T-helper 1 cell treated with Interleukin-12 subunit alpha and Interleukin-12 subunit beta and Interleukin-4 antibody, amounts not matched to agents 30 μg/mL and 1 μg/mL, for 36 hours (primary cell): Measurements from ENCODE around the gene ECSIT.
"Not testable (repeated sequence)": the region's sequence is repeated elsewhere in the genome, so short reads cannot be mapped to it uniquely, and the experiment has no call there.

Experiments used
- H3K27ac Mint-ChIP-seq: one replicate; pipeline ENCODE4 v1.8.0; 2021; ENCODE audit warnings: mild to moderate bottlenecking, mixed read lengths
- H3K27me3 Mint-ChIP-seq: one replicate; pipeline ENCODE4 v1.8.0; 2021; ENCODE audit warnings: low read depth, mixed read lengths
- H3K36me3 Mint-ChIP-seq: one replicate; pipeline ENCODE4 v1.8.0; 2021; ENCODE audit warnings: low read depth, mixed read lengths
- H3K4me1 Mint-ChIP-seq: one replicate; pipeline ENCODE4 v1.8.0; 2021; ENCODE audit warnings: low read depth, mixed read lengths
- H3K4me3 Mint-ChIP-seq: one replicate; pipeline ENCODE4 v1.8.0; 2021; ENCODE audit warnings: mild to moderate bottlenecking, moderate library complexity, mixed read lengths
- H3K9me3 Mint-ChIP-seq: one replicate; pipeline ENCODE4 v1.8.0; 2021; ENCODE audit warnings: mixed read lengths

Gene ECSIT

DNA sequence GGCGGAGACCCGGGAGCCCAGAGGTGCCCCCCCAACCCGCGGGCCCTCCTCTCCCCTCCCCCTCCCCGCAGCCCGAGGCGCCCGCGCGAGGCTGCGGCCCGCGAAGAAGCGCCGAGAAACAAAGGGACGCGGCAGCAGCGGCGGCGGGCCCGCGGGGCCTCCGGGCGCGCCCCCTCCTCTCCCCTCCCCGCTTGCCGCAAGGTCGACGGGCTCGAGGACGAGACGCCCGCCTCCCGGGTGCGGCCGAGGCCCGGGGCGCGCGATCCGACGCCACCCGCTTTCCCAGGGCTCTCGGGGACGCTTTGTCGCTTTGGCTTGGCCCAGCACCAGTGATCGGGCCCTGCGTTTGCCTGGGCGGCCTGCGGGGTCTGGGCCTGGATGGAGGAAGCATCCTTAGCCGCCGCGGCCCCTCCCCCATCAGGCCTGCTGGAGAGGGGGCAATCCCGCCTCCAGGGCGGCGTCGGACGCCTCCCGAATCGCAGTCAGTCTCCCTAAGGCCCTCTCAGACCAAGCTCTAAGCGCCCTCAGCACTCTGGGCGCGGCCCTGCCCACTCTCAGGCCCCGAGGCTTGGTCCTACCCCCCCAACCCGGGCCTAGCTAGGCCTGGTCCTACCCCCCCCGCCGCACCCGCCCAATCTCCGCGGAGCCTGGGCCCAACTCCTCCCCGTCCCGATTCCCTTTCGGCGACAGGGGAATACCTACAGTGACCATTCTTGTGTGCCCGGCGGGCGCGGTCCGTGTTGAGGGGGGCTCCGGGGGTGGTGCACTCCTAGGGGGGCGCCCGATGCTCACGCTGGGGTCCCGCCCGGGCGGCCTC, 48.8 kb downstream of the ECSIT start:
- H3K4me3 Mint-ChIP-seq = no peak overlapping the region
- peaks cover 19% of the 10 kb centered on the region for H3K4me1 Mint-ChIP-seq
- peaks cover 1% of the 10 kb centered on the region for H3K36me3 Mint-ChIP-seq
- H3K9me3 Mint-ChIP-seq = no peaks in the 10 kb centered on the region
- H3K27me3 Mint-ChIP-seq = peaks cover 45% of the 10 kb centered on the region
- no peak overlapping the region for H3K27ac Mint-ChIP-seq

DNA sequence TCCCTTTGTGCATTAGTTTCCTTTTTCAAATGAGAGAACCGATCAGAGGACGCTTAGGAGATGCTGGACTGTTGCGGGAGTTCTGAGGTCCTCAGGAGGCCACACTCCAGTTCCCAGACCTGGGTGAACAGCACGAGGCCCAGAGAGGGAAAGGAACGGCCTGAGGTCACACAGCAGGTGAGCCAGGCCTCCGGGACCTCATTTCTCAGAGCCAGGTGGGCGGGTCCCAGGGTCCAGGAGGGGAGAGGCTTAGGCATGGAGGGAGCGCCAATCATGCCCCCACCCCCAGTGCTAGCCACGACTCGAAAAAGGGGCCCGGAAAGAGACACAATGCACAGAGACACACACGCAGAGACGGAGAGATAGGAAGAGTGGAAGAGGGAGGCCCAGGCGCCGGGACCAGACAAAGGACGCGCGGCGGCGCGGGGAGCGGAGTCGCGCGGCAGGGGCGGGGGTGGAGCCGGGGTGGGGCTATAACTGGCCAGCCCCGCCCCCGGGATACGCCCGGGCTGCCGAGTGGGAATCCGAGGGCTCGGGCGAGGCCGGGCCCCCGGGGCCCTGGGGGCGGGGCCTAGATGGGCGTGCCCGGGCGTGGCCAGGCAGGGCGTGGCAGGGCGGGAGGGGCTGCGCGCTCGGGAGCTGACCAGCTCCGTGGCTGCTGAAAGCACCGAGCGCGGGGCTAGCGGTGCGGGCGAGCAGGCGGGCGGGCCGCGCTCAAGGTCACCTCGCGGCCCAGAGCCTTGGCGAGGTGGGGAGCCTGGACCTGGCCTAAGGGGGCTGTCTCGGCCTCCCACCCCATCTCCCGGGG, 49.6 kb downstream of the ECSIT start:
- no peak overlapping the region for H3K4me3 Mint-ChIP-seq

DNA sequence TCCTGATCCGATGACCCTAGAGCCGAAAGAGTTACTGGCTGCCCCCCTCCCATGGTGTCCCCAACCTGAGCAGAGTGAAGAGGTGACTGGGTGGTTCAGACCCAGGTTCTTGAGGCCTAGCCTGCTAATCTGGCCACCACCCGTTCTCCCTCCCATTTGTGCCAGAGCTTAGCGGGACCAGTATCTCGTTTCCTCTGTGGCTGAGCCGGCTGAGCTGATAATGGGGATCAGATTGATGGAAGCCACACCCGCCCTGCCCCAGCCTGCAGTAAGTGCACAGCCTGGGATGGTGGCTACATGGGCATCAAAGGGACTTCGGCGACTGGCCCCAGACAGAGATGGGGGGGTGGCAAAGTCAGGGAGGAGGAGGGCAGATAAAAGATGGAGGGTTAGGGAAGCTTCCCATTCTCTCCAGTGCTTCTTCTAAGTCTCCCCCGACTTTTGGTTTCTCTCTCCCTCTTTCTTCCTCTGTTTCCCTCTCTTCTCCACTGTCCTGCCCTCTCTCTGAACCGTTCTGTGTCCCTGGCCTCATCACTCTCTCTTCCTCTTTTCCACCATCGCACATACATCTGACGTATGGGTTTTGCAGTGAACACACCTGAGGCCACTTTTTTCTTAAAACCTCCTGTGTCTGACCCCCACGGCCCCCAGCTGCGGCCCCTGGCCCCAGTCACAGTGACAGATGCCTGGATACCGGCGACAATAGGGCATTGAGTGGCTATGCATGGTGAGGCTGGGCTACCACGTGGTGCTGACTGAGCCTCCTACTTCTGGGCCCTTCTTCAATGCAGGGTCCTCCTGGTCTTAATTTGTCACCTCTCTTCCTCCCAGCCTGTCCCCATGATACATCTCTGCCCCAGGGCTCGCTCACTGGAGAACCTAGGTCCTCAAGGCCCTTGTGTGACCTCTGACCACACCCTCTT, 50.5 kb downstream of the ECSIT start:
- Mint-ChIP-seq H3K4me3 (no peak overlapping the region), H3K4me1 (peaks cover 18% of the 10 kb centered on the region), H3K9me3 (no peaks in the 10 kb centered on the region), H3K36me3 (no peaks in the 10 kb centered on the region), H3K27ac (no peak overlapping the region), H3K27me3 (peaks cover 49% of the 10 kb centered on the region)

More for the DNA sequence above, 49.6 kb downstream of the ECSIT start:
- Mint-ChIP-seq H3K36me3 (no peaks in the 10 kb centered on the region), H3K4me1 (peaks cover 18% of the 10 kb centered on the region), H3K27ac (no peak overlapping the region), H3K27me3 (peaks cover 45% of the 10 kb centered on the region), H3K9me3 (no peaks in the 10 kb centered on the region)

DNA sequence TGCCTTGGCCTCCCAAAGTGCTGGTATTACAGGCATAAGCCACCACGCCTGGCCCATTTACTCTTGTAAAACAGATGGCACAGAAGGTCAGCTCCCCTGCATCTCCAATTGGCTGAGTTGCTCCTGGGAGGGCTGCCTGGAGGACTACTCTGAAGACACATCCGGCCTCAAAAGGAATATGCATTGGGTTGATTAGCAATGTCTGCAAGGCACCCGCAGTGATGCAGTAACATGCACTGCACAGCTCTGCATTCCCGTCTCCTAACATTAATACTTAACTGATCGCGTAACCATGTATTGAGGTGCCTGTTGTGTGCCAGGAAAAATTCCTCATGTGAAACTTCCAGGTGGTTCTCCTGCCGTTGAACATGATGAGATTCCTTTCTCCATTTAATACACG, 53.1 kb downstream of the ECSIT start:
- Mint-ChIP-seq H3K9me3 (no peaks in the 10 kb centered on the region), H3K4me1 (peaks cover 5% of the 10 kb centered on the region), H3K4me3 (no peak overlapping the region), H3K36me3 (no peaks in the 10 kb centered on the region), H3K27ac (no peak overlapping the region), H3K27me3 (peaks cover 43% of the 10 kb centered on the region)

DNA sequence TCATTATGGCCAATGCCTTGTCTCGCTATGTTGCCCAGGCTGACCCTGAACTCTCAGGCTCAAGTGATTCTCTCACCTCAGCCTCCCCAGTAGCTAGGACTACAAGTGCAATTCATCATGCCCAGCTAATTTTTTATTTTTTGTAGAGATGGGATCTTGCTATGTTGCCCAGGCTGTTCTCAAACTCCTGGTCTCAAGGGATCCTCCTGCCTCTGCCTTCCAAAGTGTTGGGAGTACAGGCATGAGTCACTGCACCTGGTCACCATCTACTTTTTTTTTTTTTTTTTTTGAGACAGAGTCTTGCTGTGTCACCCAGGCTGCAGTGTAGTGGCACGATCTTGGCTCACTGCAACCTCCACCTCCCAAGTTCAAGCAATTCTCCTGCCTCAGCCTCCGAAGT, 53.6 kb downstream of the ECSIT start:
- H3K4me3 Mint-ChIP-seq, H3K27ac Mint-ChIP-seq, H3K9me3 Mint-ChIP-seq, H3K36me3 Mint-ChIP-seq, H3K4me1 Mint-ChIP-seq: not testable (repeated sequence)
- H3K27me3 Mint-ChIP-seq = peaks cover 43% of the 10 kb centered on the region

DNA sequence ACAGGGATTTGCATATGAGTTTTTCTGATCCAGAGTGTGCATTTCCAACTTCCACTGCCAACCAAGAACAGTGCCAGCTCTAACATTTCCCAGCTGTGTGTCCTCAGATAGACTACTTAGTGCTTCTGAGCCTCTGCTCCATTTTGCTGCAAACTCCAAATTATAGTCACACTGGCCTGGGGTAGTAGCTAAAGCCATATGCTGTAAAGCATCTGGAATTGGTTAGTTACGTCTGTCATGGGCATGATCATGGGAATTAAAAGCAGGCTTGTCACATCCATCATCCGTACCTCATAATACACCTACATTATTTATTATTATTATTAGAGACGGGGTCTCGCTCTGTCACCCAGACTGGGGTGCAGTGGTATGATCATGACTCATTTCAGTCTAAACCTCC, 55.2 kb downstream of the ECSIT start:
- Mint-ChIP-seq H3K4me1 (peaks cover 2% of the 10 kb centered on the region), H3K9me3 (no peaks in the 10 kb centered on the region)

DNA sequence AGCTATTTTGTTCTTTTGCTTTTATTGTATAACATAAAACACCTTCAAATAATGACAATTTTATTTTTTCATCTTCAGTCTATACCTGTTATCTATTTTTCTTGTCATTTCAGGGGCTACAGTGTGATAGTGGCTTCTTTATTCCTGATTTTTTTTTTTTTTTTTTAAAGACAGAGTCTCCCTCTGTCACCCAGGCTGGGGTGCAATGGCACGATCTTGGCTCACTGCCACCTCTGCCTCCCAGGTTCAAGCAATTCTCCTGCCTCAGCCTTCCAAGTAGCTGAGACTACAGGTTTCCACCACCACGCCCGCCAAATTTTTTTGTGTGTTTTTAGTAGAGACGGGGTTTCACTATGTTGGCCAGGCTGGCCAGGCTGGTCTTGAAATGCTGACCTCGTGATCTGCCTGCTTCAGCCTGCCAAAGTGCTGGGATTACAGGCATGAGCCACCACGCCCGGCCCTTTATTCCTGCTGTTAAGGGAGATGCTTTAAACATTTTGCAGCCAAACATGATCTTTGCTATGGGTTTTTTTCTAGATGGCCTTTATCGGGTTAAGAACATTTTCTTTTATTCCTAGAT, 60.6 kb downstream of the ECSIT start:
- not testable (repeated sequence) for H3K27ac Mint-ChIP-seq, H3K9me3 Mint-ChIP-seq, H3K4me1 Mint-ChIP-seq, H3K27me3 Mint-ChIP-seq, H3K36me3 Mint-ChIP-seq, H3K4me3 Mint-ChIP-seq

More for the DNA sequence above, 55.2 kb downstream of the ECSIT start:
- H3K27me3 Mint-ChIP-seq = peaks cover 37% of the 10 kb centered on the region
- no peak overlapping the region for H3K4me3 Mint-ChIP-seq
- H3K36me3 Mint-ChIP-seq = no peaks in the 10 kb centered on the region
- H3K27ac Mint-ChIP-seq = no peak overlapping the region

DNA sequence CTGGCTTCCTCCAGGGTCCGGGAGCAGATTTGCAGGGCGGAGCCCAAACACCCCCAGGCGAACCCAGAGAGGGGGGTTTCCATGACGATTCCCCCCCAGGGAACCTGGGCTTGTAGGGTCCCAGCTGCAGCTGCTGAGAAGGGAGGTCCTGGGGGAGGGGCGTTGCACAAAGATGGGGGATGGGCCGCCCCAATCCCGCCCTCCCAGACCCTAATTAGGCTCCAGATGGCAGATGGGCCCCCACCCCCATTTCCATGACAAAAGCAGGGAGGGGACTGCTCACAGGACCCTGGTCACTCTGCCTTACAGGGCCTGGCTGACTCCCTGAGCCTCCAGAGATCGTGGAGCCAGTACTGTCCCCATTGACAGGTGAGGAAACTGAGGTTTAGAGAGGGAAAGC, 63.3 kb downstream of the ECSIT start:
- Mint-ChIP-seq H3K9me3 (no peaks in the 10 kb centered on the region), H3K36me3 (no peaks in the 10 kb centered on the region), H3K27me3 (no peaks in the 10 kb centered on the region), H3K27ac (no peak overlapping the region), H3K4me1 (peaks cover 2% of the 10 kb centered on the region), H3K4me3 (no peak overlapping the region)

DNA sequence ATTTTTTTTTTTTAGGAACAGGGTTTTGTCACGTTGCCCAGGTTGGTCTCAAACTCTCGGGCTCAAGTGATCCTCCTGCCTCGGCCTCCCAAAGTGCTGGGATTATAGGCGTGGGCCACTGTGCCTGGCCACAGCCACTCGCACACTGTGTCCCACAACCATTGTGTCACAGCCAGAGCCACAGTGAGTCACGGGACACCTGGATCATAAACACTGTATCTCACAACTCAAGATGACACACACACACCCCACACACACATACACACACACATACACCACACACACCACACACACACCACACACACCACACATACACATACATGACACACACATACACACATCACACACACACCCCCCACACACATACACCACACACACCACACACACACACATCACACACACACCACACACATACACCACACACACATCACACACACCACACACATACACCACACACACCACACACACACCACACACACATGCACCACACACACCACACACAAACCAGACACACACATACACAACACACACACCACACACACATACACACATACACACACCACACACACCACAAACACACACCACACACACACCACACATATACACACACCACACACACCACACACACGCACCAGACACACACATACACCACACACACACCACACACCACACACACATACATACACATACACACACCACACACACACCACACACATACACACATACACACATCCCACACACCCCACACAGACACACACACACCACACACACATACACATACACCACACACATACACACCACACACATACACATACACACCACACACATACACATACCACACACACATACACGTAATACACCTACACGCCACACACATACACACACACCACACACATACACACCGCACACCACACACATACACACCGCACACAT, 64.3 kb downstream of the ECSIT start:
- H3K36me3 Mint-ChIP-seq = no peaks in the 10 kb centered on the region
- H3K27me3 Mint-ChIP-seq = no peaks in the 10 kb centered on the region
- H3K9me3 Mint-ChIP-seq = no peaks in the 10 kb centered on the region
- no peak overlapping the region for H3K4me3 Mint-ChIP-seq
- peaks cover 2% of the 10 kb centered on the region for H3K4me1 Mint-ChIP-seq
- H3K27ac Mint-ChIP-seq = no peak overlapping the region

DNA sequence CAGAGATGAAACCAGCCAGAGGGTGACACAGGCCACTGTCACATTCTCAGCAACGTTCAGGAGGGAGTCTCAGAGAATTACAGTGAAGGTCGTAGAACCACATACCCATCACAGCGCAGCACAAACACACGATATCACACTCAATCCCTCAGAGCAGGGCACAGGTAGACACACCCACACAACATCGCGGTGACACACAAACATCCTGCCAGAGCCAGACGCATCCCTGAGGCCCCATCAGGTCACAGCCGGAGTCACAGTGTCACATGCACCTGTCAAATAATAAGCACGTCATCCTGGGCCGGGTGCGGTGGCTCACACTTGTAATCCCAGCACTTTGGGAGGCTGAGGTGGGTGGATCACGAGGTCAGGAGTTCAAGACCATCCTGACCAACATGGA, 65.5 kb downstream of the ECSIT start:
- H3K4me1 Mint-ChIP-seq = peaks cover 2% of the 10 kb centered on the region
- no peaks in the 10 kb centered on the region for H3K36me3 Mint-ChIP-seq
- H3K4me3 Mint-ChIP-seq = no peak overlapping the region
- no peaks in the 10 kb centered on the region for H3K27me3 Mint-ChIP-seq
- no peak overlapping the region for H3K27ac Mint-ChIP-seq
- H3K9me3 Mint-ChIP-seq = no peaks in the 10 kb centered on the region

DNA sequence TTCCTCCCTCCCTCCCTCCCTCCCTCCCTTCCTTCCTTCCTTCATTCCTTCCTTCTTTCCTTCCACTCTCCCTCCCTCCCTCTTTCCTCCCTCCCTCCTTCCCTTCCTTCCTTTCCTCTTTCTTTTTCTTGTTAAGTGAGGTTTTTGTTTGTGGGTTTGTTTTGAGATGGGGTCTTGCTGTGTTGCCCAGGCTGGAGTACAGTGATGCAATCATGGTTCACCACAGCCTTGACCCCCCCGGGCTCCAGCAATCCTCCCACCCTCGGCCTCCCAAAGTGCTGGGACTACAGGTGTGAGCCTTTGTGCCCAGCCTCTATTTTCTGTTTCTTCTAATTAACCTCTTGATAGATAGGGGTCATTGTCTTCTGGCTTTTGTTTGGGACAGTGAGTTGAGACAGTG, 67.5 kb downstream of the ECSIT start:
- H3K27ac Mint-ChIP-seq = no peak overlapping the region
- H3K4me3 Mint-ChIP-seq = no peak overlapping the region
- no peaks in the 10 kb centered on the region for H3K27me3 Mint-ChIP-seq
- no peaks in the 10 kb centered on the region for H3K36me3 Mint-ChIP-seq
- H3K9me3 Mint-ChIP-seq = no peaks in the 10 kb centered on the region
- H3K4me1 Mint-ChIP-seq = peaks cover 2% of the 10 kb centered on the region

DNA sequence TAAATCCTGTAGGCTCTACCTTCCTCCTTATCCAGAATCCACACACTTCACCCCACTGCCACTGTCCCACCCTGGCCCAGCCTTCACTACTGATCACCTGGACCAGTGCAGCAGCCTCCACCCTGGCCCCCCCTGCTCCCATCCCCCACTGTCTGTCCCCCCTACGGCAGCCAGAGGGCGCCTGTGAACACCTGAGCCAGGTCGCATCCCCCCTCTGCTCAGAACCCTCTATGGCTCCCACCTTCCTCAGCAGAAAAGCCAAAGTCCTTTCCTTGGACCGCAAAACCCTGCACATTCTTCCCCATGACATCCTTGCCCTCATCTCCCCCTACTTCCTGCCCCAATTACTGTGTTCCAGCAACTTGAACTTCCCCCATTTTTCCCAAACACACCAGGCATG, 68.7 kb downstream of the ECSIT start:
- Mint-ChIP-seq H3K4me3 (no peak overlapping the region), H3K9me3 (no peaks in the 10 kb centered on the region), H3K27ac (no peak overlapping the region)

DNA sequence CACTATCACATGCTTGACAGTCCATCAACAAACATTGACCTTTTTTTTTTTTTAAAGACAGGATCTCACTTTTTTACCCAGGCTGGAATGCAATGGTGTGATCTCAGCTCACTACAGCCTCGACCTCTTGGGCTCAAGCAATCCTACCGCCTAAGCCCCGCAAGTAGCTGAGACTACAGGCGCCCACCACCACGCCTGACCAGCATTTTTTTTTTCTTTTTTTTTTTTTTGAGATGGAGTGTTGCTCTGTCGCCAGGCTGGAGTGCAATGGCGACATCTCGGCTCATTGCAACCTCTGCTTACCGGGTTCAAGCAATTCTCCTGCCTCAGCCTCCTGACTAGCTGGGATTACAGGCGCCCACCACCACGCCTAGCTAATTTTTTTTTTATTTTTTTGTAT, 70.0 kb downstream of the ECSIT start:
- not testable (repeated sequence) for H3K36me3 Mint-ChIP-seq, H3K4me1 Mint-ChIP-seq, H3K27ac Mint-ChIP-seq, H3K9me3 Mint-ChIP-seq, H3K4me3 Mint-ChIP-seq, H3K27me3 Mint-ChIP-seq

More for the DNA sequence above, 68.7 kb downstream of the ECSIT start:
- no peaks in the 10 kb centered on the region for H3K36me3 Mint-ChIP-seq
- H3K4me1 Mint-ChIP-seq = peaks cover 2% of the 10 kb centered on the region
- no peaks in the 10 kb centered on the region for H3K27me3 Mint-ChIP-seq
